Osteocyte (in vitro differentiated cells): Measurements from ENCODE around the gene GRK6. TPM values are rescaled to one million over a fixed set of nuclear protein-coding genes. Genes with fewer than 3 reads are reported as not detected.

Experiments used
- DNase-seq: peaks from one replicate; pipeline ENCODE4 v3.0.0; 2021; ENCODE audit warnings: mixed read lengths; ENCODE audit not compliant: unreplicated experiment; ENCODE audit errors: extremely low spot score
- H3K27ac Mint-ChIP-seq: one replicate; pipeline ENCODE4 v1.8.0; 2021; ENCODE audit warnings: mild to moderate bottlenecking, mixed read lengths; ENCODE audit not compliant: unreplicated experiment
- H3K27me3 Mint-ChIP-seq: one replicate; pipeline ENCODE4 v1.8.0; 2021; ENCODE audit warnings: mixed read lengths; ENCODE audit not compliant: unreplicated experiment
- H3K36me3 Mint-ChIP-seq: one replicate; pipeline ENCODE4 v1.8.0; 2021; ENCODE audit warnings: mixed read lengths; ENCODE audit not compliant: unreplicated experiment
- H3K4me1 Mint-ChIP-seq: one replicate; pipeline ENCODE4 v1.8.0; 2021; ENCODE audit warnings: mixed read lengths; ENCODE audit not compliant: unreplicated experiment
- H3K4me3 Mint-ChIP-seq: one replicate; pipeline ENCODE4 v1.8.0; 2021; ENCODE audit warnings: mild to moderate bottlenecking, moderate library complexity, mixed read lengths; ENCODE audit not compliant: unreplicated experiment
- H3K9me3 Mint-ChIP-seq: one replicate; pipeline ENCODE4 v1.8.0; 2021; ENCODE audit warnings: mixed read lengths; ENCODE audit not compliant: unreplicated experiment
- CTCF ChIP-seq: fragments of 200-600 bp; sonication (generic); IDR thresholded peaks from 2 replicates; pipeline ENCODE4 v1.5.0; 2021; ENCODE audit warnings: antibody characterized with exemption, mild to moderate bottlenecking, moderate library complexity
- total RNA-seq: library from RNA; stranded (reverse); gene quantifications from 2 replicates; pipeline ENCODE4 v1.2.1, GENCODE V29; 2021

The GRK6 gene
- total RNA-seq, 1 donor from 2014 or later = 38.2 TPM

GRCh38 chr5:177382423-177383029 lies 44.0 kb upstream of the GRK6 start:
- Mint-ChIP-seq H3K4me3 (no peak overlapping the region), H3K36me3 (no peaks in the 10 kb centered on the region), H3K27ac (no peak overlapping the region), H3K9me3 (no peaks in the 10 kb centered on the region), H3K4me1 (peaks cover 9% of the 10 kb centered on the region), H3K27me3 (peaks cover 10% of the 10 kb centered on the region)
- TF ChIP-seq CTCF = no peak
- DNase-seq = no peak

GRCh38 chr5:177383181-177383580 lies 43.3 kb upstream of the GRK6 start:
- peaks cover 10% of the 10 kb centered on the region for H3K27me3 Mint-ChIP-seq
- TF ChIP-seq CTCF = no peak
- no peak overlapping the region for H3K4me3 Mint-ChIP-seq
- no peaks in the 10 kb centered on the region for H3K9me3 Mint-ChIP-seq
- peaks cover 9% of the 10 kb centered on the region for H3K4me1 Mint-ChIP-seq
- H3K36me3 Mint-ChIP-seq = no peaks in the 10 kb centered on the region
- DNase-seq = no peak
- no peak overlapping the region for H3K27ac Mint-ChIP-seq

GRCh38 chr5:177384134-177384533 lies 42.3 kb upstream of the GRK6 start, which contains the start of gene SLC34A1:
Gene SLC34A1 (plus strand): TSS chr5:177384434. CDS start chr5:177385742, 1,308 bp downstream.
- Mint-ChIP-seq H3K36me3 (no peaks in the 10 kb centered on the region), H3K4me1 (peaks cover 15% of the 10 kb centered on the region), H3K4me3 (no peak within 1 kb of the TSS), H3K9me3 (no peaks in the 10 kb centered on the region), H3K27ac (no peak within 1 kb of the TSS), H3K27me3 (peaks cover 10% of the 10 kb centered on the region)
- no peak for TF ChIP-seq CTCF
- DNase-seq = no peak

GRCh38 chr5:177385720-177386119 lies 40.8 kb upstream of the GRK6 start:
- no peaks in the 10 kb centered on the region for H3K36me3 Mint-ChIP-seq
- H3K27me3 Mint-ChIP-seq = peaks cover 10% of the 10 kb centered on the region
- no peak for TF ChIP-seq CTCF
- no peaks in the 10 kb centered on the region for H3K9me3 Mint-ChIP-seq
- no peak overlapping the region for H3K4me3 Mint-ChIP-seq
- no peak overlapping the region for H3K27ac Mint-ChIP-seq
- H3K4me1 Mint-ChIP-seq = peaks cover 23% of the 10 kb centered on the region
- DNase-seq = no peak

- DNase-seq = no peak
- no peak overlapping the region for H3K4me3 Mint-ChIP-seq
- no peaks in the 10 kb centered on the region for H3K9me3 Mint-ChIP-seq
- TF ChIP-seq CTCF = no peak
- no peak overlapping the region for H3K27ac Mint-ChIP-seq
- H3K27me3 Mint-ChIP-seq = peaks cover 10% of the 10 kb centered on the region
- H3K36me3 Mint-ChIP-seq = no peaks in the 10 kb centered on the region
- peaks cover 20% of the 10 kb centered on the region for H3K4me1 Mint-ChIP-seq
Measured at GRCh38 chr5:177386542-177386941, 39.9 kb upstream of the GRK6 start.
